SKM-1 treated with dmso at 0.1 percent for 144 hours (cell line): ENCODE results near the gene RCN1.
"Not testable (repeated sequence)": the region's sequence is repeated elsewhere in the genome, so short reads cannot be mapped to it uniquely, and the experiment has no call there.

ENCODE experiments used
- DNase-seq: peaks from one replicate; lab custom pipeline; 2025; ENCODE audit not compliant: unreplicated experiment; lab: John Stamatoyannopoulos, UW

RCN1 gene

DNA sequence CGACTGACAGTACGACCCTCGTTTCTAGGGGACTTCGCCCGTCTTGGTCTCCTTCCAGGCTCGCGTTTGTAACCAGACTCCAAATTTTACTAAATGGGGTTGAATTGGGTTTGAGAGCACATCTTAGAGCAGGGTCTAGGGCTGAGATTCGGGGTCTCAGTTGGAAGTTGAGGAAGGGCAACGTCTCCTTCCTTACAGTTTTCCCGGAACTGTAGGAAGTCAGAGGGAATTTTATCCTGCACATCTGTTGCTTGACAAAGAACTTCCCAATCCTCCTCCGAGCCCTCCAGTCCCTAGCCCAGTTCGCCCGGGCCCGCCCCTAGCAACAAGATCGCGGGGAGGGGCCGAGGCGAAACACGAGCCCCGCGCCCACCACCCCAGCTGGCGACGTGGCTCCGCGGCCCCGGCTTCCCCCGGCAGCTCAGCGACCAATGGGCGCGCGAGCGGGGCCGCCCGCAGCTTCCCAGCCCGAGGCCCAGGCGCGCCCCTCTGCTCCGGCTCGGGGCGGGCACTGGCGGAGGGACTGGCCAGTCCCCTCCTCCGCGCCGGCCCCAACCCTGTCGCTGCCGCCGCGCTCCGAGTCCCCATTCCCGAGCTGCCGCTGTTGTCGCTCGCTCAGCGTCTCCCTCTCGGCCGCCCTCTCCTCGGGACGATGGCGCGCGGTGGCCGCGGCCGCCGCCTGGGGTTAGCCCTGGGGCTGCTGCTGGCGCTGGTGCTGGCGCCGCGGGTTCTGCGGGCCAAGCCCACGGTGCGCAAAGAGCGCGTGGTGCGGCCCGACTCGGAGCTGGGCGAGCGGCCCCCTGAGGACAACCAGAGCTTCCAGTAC is at the start of gene RCN1:
Gene RCN1 (plus strand): TSS at position 530 of the 826 bp plus-strand sequence. CDS start 123 bp downstream, at position 653.
- DNase-seq = peak; percentile 22

DNA sequence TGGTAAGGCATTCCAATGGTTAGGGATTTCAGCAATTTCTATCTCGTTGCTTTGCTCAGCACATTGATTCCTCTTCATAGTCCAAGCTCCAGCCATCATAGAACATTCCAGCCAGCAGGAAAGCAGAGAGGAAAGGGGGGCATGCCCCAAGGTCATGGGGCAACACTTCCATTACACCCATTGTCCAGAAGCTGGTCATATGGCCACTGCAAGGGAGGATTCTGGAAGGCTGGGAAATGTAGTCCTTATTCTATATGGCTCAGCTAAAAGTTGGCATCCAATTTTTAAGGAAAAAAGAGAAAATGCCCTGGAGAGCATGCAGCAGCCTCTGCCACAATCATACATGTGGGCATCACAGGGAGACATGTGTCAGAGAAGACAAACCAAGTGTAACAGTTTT is 47.1 kb upstream of the RCN1 start:
- no peak for DNase-seq

DNA sequence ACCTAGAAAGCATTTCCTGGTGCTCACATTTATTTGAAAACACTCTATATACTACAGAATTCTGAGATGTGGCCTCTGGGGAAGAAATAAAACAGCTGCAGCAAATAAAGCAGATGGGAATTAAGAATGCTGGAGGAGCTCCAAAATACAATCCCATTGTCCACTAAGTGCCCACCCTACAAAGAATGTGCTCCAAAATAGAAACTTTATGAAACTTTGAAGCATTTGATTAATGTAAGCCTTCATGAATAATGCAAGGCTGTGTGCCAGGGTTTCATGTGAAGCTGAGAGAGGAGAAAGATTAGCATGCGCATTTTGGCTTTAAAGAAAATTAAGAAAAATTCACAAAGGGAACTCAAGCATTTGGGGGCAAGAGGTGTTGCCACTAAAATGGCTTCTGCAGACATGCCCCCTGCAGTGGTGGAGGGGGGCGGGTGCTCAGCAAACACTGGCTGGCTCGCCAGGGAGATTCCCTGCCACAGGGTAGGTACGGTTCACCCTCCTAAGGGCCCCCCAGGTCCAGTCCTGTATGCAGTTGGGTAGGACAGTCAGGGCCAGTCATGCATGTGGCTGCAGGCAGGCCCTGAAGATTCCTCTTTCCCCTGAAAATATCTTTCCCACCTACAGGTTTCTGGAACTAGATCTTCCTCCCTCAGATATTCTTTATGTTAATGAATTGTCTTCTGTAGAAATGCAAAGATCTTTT is 46.6 kb upstream of the RCN1 start:
- DNase-seq = no peak

DNA sequence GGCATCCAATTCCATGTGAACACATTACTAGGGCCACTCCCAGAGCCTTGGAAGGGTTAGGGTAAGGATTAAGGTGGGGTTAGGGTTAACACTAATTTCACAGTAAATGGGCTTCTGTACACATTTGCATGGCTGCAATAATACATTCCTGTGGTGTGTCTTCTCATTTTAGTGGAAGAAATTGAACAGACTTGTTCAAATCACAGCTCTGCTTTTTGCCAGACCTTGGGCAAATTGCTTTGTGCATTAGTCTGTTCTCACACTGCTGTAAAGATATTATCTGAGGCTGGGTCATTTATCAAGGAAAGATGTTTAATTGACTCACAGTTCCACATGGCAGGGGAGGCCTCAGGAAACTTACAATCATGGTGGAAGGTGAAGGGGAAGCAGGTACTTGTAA is 45.4 kb upstream of the RCN1 start:
- no peak for DNase-seq

DNA sequence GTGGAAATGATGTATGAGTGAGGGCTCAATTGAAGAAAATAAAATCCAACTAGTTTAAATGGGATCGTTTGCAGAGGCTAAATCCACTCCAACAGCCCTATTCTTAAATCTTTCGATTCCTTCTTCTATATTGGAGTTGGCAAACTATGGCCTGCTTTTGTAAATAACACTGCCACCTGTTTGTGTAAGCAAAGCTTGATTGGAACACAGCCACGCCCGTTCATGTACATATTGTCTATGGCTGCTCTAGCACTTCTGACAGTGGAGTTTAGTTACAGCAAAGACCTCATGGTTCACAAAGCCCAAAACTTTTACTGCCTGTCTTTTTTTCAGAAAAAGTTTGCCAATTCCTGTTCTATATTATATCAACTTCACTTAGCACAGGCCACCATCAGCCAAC is 40.6 kb upstream of the RCN1 start:
- no peak for DNase-seq

DNA sequence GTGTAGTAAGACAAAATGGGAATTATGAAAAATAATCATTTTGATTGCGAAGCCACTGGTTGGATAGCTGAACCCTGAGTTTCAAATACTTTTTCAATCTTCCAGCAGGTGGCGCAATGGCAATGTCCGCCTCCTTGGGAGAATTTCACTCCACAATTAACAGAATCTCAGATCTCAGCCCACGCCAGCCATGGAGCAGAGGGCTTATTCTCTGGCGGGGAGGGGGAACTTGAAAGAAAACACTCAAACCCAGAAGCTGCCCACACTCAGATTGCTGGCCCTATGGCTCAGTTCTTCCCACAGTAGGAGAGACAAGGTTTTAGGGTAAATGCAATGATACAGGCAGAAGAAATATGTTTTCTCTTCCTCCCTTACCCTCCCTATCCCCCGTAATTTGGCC is 38.7 kb upstream of the RCN1 start:
- peak; percentile 65 for DNase-seq

DNA sequence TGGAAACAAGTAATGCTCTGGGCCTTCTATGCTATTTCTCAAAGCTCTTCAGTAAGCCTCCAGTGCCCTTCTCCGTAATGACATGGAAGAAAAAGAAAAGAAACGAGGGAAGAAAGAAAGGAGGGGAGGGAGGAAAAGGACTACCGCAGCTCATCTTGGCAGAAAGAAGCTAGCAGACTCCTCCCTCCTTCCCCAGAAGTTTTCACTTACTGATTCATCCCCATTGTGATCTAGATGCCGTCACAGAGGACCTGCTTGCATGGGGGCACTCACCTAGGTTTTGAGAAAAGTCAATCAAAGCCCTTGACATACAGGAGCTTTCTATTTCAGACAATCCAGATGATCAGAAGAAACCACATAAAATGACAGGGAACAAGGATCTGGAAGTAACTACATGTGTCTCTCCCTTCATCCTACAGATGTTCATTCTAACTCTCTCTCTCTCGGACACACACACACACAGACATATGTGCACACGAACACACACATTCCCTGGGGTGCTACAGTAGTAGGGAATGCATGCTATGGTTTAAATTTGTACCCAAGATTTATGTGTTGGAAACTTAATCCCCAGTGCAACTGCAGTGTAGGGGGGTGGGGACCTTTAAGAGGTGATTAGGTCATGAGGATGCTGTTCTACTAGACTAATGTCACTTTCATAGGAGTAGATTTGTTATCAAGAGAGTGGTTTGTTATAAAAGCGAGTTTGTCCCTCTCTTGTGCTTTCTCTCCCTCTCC is 37.6 kb upstream of the RCN1 start:
- DNase-seq = no peak

DNA sequence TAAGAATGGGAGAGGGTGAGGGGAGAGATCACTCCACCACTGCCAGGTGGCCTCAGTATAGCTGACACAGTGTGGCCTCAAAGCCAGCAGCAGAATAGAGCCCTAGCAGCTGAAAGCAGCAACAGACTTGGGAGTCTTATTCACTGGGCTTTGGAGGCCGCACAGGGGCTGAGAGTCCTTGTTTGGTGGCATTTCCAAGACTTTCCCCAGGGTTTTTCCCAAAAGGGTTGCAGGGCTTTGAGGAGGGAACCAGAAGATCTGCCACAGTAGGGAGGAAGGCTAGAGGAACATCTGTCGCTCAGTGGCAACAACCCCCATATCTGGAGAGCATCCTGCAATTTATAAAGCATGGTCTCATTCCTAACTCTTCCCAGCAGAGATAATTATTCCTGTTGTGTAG is 35.0 kb upstream of the RCN1 start:
- no peak for DNase-seq

DNA sequence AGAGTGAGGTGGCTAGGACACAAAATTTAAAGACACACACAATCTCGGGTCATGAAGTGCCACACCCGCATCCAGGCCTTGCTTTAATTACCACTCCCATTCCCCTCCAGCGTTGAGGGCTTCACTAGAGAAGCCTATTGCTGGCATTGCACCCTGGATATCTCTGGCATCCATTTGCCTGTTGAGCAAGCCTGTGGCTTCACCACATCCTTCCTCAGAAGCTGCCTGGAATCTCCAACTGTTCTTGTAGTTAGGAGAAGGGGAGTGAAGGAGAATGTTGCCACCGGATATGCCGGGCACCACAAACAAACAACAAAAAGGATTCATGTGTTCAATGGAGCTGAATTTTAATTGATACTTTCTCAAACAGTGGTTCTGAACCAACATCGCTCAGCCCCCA is 34.4 kb upstream of the RCN1 start:
- DNase-seq = no peak

DNA sequence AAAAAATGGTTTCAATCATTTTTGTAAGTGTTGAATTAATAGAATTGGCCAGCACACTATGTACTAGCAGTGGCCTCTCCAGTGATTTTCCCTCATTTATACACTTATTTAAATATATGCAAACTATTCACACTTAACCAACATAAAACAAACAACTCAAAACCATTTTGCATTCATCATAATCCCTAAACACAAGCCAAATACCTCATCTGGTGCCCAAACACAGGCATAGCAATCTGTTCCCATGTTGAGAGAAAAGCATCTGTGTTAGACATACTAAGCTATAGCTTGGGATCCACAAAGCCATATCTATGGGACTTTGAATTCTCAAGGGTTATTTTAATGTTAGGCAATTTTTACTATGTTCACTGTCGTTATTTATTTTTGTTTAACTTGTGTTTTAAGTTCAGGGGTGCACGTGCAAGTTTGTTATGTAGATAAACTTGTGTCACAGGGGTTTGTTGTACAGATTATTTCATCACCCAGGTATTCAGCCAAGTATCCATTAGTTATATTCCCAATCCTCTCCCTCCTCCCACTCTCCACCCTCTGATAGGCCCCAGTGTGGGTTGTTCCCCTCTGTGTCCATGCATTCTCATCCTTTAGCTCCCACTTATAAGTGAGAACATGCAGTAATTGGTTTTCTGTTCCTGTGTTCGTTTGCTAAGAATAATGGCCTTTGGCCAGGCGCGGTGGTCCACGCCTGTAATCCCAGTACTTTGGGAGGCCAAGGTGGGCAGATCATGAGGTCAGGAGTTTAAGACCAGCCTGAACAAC is 31.0 kb upstream of the RCN1 start:
- DNase-seq = no peak

DNA sequence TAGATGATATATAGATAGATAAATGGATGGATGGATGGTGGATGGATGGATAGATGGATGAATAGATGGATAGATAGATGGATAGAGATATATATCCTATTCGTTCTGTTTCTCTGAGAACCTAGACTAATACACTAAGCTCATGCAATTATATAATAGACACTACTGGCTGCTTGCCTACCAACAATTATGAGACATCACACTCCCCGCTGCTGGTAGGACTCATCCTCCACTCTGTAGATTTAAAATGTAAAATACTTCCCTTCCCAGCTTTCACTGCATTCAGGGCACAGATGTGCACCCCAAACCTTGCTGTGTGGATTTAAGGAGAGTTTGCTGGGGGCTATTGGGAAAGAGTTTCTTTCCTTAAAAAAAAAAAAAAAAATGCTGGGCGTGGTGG is 28.3 kb upstream of the RCN1 start:
- no peak for DNase-seq

DNA sequence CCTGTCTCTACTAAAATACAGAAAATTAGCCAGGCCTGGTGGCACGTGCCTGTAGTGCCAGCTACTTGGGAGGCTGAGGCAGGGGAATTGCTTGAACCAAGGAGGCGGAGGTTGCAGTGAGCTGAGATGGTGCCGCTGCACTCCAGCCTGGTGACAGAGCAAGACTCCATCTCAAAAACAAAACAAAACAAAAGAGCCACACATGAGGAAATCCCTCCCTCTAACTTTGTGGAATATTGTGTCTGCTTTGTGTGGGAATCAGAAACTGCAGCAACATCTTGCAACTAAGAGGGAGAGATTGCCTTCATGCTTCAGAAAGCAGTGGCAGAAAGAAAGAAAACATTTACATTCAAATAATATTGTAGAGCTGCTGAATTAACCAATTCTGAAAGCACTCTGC is 27.8 kb upstream of the RCN1 start:
- not testable (repeated sequence) for DNase-seq

DNA sequence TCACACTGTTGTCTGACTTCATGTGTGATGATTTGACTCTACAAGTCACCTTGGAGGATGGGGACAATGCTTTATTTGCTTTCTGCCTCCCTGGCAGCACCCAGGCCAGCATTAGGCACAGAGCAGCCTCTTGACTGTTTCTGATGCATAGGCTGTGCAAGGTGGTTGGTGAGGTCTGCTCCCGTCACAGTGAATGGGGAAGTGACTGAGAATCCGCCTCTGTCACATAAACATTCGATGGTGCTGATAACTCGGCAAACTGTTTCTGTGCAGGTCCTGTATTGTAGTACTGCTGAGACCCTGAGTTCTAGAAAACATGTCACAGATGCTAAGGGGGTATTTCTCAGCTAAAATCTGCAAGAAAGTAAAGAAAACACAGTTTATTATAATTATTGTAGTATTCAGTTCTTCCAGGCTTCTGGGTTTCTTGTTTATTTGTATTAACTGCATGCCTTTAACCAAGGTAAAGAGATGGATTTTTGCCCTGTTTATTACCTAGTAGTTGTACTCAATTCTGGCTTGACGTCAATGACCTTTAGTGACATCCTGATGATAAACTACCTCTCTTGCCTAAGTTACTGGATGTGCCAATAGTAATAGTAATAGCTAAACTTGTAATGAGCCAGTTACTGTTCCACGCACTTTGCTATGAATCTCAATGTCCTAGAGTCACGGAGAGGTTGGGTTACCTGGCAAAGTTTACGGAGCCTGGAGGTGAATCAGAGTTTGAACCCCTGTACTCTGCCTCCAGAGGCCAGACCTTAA is 24.8 kb upstream of the RCN1 start:
- no peak for DNase-seq

DNA sequence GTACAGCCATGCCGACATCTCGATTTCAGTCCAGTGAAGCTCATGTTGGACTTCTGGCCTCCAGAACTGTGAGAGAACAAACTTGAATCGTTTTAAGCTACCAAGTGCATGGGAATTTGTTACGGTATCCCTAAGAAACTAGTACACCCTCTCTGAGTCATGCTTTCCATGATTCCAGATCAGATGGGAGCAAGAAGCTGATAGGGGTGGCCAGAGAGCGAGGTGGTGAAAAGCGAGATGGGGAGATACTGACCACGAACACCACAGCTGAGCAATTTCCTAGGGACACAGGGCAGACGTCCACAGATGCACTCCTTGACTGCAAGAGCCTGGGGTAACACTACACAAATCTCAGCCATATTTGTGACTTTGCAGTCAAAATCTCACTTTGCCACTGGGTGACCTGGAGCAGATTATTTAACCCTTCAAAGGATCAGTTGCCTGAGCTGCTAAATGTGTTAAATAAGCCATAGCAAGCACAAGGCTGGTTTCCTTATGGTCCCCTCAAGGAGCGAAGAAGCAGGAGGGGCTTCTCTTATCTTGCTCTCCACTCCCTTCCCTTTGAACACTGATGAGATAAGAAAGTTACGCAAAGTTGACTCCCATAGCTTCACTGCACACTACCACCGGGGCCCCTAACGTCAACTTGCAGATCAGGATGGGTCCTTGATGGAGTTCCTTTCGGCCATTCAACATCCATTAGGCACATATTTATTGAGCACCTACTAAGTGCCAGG is 22.6 kb upstream of the RCN1 start:
- DNase-seq = no peak

DNA sequence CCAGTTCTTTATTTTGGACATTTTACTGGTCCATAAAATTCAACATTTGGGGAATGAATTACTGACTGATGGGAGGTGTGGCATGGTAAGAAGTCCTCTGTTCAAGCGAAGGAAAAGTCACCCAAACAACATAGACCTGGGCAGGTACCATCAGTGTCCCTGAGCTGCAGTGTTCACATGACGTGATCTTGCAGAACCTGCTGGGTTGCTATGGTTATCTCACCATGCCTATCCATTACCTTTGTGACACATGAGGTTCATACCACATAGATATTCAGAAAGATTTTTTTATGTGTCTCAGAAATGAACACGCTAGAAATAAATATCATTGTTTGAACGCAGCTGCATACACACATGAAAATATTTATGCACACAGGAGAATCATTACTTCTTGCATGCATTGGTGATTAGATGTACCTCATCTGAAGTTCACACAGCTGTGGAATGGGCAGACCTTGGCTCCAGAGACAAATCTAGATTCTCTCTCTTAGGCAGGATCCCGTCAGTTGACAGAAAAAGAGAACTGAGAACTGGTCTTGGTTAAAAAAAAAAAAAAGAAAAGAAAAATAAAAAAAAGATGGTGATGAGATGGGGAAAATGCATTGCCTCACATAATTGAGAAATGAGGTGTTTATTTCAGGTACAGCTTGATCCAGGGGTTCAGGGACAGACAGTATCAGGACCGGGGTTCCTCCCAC is 21.4 kb upstream of the RCN1 start:
- no peak for DNase-seq

DNA sequence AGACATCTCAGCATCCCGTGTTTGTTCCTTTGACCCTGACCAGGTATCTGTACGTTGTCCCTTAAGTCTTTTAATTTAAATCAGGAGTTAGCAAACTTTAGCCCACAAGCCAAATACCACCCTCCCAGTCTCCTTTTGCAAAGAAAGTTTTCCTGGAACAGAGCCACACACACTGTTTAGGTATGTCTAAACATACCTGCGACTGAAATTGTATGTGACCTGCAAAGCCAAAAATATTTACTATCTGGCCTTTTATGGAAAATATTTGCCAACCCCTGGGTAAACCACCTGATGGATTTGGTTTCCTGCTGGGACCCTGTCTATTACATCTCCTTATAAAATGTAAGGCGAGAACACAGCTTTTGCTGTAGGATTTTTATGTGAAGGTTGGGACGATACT is 20.2 kb upstream of the RCN1 start:
- no peak for DNase-seq

DNA sequence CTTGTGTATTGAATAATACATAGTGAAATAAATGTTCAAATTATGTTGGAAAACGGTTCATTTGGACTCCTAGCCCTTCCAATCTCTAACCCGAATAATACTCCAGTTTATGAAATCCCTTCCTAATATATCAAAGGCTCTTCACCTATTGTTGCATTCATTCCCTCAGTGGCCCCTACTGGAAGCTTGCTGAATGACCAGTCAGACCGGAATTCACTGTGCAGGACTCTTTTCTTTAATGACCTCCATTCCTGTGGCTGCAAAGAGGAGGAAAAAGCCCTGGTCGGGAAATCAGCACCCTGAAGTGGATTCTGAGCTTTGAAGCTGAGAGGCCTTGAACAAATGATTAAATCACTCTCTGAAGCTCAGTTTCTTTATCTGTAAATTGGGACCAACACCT is 19.1 kb upstream of the RCN1 start:
- no peak for DNase-seq

DNA sequence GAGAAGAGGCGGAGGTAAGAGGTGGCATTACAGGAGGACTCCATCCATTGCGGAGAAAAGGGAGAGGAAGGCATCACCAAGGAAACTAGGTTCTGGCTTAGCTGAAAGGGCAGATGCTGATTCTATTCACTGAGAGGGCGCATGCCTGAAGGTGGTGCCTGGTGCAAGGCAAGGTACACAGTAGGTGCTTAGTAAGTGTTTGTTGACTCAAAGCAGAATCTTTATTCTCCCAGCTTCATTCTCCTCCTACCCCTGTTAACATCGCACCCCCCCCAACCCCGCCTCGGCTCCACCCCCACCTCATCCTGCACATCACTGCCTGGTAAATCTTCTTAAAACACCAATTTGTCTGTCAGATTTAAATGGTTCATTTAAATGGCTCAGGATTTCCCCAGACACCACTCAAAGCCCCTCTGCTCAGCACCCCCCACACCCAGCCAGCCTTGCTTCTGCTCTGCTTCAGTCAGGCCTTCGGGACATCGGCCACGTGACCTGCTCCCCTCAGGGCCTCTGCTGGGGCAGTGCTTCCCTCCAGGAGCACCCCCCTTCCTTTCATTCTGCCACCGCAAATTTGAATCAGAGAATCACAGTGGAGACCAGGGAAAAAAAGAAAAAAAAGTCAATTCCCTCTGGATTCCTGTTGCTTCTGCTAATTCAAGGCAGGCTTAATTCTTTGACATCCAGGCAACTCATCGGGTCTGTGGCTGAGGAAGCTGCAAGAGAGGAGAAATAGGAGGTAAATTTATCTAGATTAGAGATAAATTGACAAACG is 17.8 kb upstream of the RCN1 start:
- no peak for DNase-seq
